SU-DHL-6 (cell line): ENCODE measurements around the gene PLCD1.

Experiments
- H2AFZ ChIP-seq: fragments of 200-600 bp; sonication (generic); 2 replicates; pipeline ENCODE4 v1.6.1; 2014; ENCODE audit warnings: low read depth, mild to moderate bottlenecking, moderate library complexity, mixed read lengths, antibody characterized with exemption, low read length; ENCODE audit not compliant: severe bottlenecking
- H3F3A ChIP-seq: fragments of 200-600 bp; shearing (Covaris generic); 2 replicates; pipeline ENCODE4 v1.6.0; 2016; ENCODE audit warnings: antibody characterized with exemption, mild to moderate bottlenecking; ENCODE audit not compliant: insufficient read depth
- H3K27ac ChIP-seq: fragments of 200-600 bp; sonication (generic); 2 replicates; pipeline ENCODE4 v1.5.1; 2016; ENCODE audit warnings: low read depth, mild to moderate bottlenecking, low read length, moderate library complexity, mixed read lengths
- H3K27me3 ChIP-seq: fragments of 200-600 bp; sonication (generic), shearing (Covaris generic); 2 replicates; pipeline ENCODE4 v1.6.0; 2014; ENCODE audit warnings: mild to moderate bottlenecking, low read length
- H3K36me3 ChIP-seq: fragments of 200-600 bp; sonication (generic); 2 replicates; pipeline ENCODE4 v1.6.1; 2014; ENCODE audit warnings: mild to moderate bottlenecking, low read length, mixed read lengths
- H3K4me2 ChIP-seq: fragments of 300-600, 200-600 bp; shearing (Covaris generic), sonication (generic); 2 replicates; pipeline ENCODE4 v1.6.0; 2014; ENCODE audit warnings: low read length, low read depth, mild to moderate bottlenecking; ENCODE audit not compliant: poor library complexity, severe bottlenecking
- H3K4me3 ChIP-seq: fragments of 200-600 bp; sonication (generic); 2 replicates; pipeline ENCODE4 v1.5.1; 2014; ENCODE audit warnings: antibody characterized with exemption, low read length, mild to moderate bottlenecking, mixed read lengths; ENCODE audit not compliant: insufficient read depth, poor library complexity, severe bottlenecking
- H3K79me2 ChIP-seq: fragments of 200-600 bp; sonication (generic); 2 replicates; pipeline ENCODE4 v1.6.1; 2014; ENCODE audit warnings: mild to moderate bottlenecking, low read length, moderate library complexity; ENCODE audit not compliant: insufficient read depth
- H3K9ac ChIP-seq: fragments of 200-600 bp; sonication (generic); 2 replicates; pipeline ENCODE4 v1.7.0; 2014; ENCODE audit warnings: mild to moderate bottlenecking, low read length
- H3K9me2 ChIP-seq: fragments of 200-600 bp; sonication (generic); replicated peaks from 2 replicates; pipeline ENCODE4 v1.6.1; 2014; ENCODE audit warnings: low read length; ENCODE audit not compliant: insufficient read depth
- H3K9me3 ChIP-seq: fragments of 200-600 bp; sonication (generic); 2 replicates; pipeline ENCODE4 v1.6.1; 2014; ENCODE audit warnings: low read length, mixed read lengths; ENCODE audit not compliant: insufficient read depth
- H4K20me1 ChIP-seq: fragments of 200-600 bp; sonication (generic); 2 replicates; pipeline ENCODE4 v1.6.1; 2014; ENCODE audit warnings: low read depth, mild to moderate bottlenecking, antibody characterized with exemption, low read length, moderate library complexity, mixed read lengths
- EZH2phosphoT487 ChIP-seq: fragments of 200-600 bp; sonication (generic), shearing (Covaris generic); conservative IDR thresholded peaks from 2 replicates; pipeline ENCODE4 v1.6.1; 2018; ENCODE audit warnings: mild to moderate bottlenecking, antibody characterized with exemption, low read length, moderate library complexity, mixed read lengths
- TF ChIP-seq, protein P1 (sequence below): fragments of 200-600 bp; sonication (generic); IDR thresholded peaks from one replicate; pipeline ENCODE4 v1.5.1; 2017; ENCODE audit warnings: antibody characterized with exemption, mild to moderate bottlenecking, low read length, moderate library complexity; ENCODE audit not compliant: insufficient read depth, poor library complexity, severe bottlenecking

Gene PLCD1

DNA sequence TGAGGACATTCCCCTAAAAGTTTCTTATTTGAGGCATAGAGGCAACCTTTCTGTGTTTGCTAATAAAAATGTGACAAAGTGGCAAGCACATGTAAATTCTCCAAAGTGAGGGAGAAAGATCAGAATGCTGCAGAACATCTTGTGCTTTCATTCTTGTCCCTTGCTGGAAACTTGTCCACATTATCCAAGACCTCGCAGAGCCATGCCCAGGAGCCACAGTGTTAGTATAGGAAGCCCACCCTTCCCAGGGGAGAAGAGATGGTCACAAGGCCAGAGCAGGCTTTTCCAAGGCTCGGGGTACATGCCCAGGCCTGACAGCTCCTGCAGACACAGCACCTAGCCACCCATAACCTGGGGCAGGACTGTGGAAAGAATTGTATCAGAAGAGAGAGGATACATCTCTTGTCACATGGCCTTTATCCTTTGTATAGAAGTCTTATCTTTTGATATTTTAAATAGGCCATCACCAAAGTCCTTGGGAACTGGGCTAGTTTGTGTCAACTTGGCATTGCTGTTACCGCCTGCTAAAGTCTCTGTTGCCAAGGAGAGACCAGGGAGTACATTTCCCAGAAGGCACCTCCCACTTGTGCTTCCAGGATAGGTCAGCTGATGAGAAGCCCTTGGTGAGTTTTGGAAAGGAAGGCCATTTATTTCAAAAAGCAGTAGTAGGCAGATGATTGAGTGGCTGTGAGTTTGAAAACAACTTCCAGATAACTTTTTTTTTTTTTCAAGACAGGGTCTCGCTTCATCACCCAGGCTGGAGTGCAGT, 20.1 kb upstream of the PLCD1 start:
- Histone ChIP-seq H3K4me3 (no peak overlapping the region), H3K9me3 (no peaks in the 10 kb centered on the region), H3K9ac (no peak overlapping the region), H3K27ac (no peak overlapping the region), H3K4me2 (no peak overlapping the region), H3F3A (no peaks in the 10 kb centered on the region), H4K20me1 (no peaks in the 10 kb centered on the region), H3K9me2 (no peaks in the 10 kb centered on the region), H3K79me2 (no peaks in the 10 kb centered on the region), H3K36me3 (no peaks in the 10 kb centered on the region), H2AFZ (no peak overlapping the region), H3K27me3 (no peaks in the 10 kb centered on the region)
- TF ChIP-seq, protein P1, sequence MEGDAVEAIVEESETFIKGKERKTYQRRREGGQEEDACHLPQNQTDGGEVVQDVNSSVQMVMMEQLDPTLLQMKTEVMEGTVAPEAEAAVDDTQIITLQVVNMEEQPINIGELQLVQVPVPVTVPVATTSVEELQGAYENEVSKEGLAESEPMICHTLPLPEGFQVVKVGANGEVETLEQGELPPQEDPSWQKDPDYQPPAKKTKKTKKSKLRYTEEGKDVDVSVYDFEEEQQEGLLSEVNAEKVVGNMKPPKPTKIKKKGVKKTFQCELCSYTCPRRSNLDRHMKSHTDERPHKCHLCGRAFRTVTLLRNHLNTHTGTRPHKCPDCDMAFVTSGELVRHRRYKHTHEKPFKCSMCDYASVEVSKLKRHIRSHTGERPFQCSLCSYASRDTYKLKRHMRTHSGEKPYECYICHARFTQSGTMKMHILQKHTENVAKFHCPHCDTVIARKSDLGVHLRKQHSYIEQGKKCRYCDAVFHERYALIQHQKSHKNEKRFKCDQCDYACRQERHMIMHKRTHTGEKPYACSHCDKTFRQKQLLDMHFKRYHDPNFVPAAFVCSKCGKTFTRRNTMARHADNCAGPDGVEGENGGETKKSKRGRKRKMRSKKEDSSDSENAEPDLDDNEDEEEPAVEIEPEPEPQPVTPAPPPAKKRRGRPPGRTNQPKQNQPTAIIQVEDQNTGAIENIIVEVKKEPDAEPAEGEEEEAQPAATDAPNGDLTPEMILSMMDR, result no peak
- no peak for TF ChIP-seq EZH2phosphoT487

DNA sequence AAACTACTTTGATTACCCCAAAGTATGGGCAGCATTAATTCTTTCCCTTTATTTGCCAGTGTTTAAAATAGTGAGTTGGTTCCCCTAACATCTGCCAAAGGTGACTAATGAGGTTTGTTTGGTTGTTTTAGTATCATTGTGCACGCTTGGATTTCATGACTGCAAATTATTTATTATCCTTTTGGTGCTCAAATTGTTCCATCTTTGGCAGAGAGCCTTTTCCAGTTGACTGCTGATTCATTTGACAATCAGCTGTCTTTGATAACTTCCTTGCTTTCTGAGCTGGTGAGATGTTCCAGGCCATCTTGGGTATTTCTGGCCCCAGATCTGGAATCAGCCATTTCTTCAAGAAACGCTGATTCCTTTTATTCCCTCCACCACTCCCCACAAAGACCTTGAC, 18.5 kb upstream of the PLCD1 start:
- no peaks in the 10 kb centered on the region for H3K27me3 ChIP-seq
- H3K9ac ChIP-seq, result no peak overlapping the region
- no peaks in the 10 kb centered on the region for H3K79me2 ChIP-seq
- no peaks in the 10 kb centered on the region for H3K9me2 ChIP-seq
- no peaks in the 10 kb centered on the region for H3K36me3 ChIP-seq
- no peaks in the 10 kb centered on the region for H4K20me1 ChIP-seq
- no peaks in the 10 kb centered on the region for H3K9me3 ChIP-seq
- H3K27ac ChIP-seq, result no peak overlapping the region
- H2AFZ ChIP-seq, result no peak overlapping the region
- H3K4me3 ChIP-seq, result no peak overlapping the region
- H3F3A ChIP-seq, result no peaks in the 10 kb centered on the region
- no peak overlapping the region for H3K4me2 ChIP-seq
- TF ChIP-seq, protein P1, result no peak
- TF ChIP-seq EZH2phosphoT487, result no peak

DNA sequence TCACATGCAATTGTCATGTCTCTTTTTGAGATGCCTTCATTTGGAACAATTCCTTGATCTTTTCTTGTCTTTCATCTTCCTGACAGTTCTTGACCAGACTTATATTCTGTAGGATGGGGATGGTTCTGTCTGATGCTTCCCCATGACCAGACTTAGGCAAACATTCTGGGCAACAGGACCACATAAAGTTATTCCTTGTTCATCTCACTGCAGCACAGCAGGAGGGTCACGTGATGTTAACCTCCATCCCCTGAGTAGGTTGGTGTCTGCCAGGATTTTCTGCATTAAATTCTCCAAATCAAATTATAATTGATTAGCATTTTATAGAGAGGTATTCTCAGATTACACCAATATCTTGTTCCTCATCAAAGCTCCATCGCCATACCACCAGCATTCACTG, 17.4 kb upstream of the PLCD1 start:
- Histone ChIP-seq H2AFZ (no peak overlapping the region), H3K9me2 (no peaks in the 10 kb centered on the region), H3K4me3 (no peak overlapping the region), H4K20me1 (no peaks in the 10 kb centered on the region), H3K36me3 (no peaks in the 10 kb centered on the region), H3K27me3 (no peaks in the 10 kb centered on the region), H3F3A (no peaks in the 10 kb centered on the region), H3K9me3 (no peaks in the 10 kb centered on the region), H3K79me2 (no peaks in the 10 kb centered on the region), H3K27ac (no peak overlapping the region), H3K9ac (no peak overlapping the region), H3K4me2 (no peak overlapping the region)
- no peak for TF ChIP-seq EZH2phosphoT487
- TF ChIP-seq, protein P1, result no peak
